Measurements from ENCODE around the gene SIPA1L2.
A peak's percentile ranks its signal among the peaks of the same experiment; 100 is the strongest.

The SIPA1L2 gene, protein sequence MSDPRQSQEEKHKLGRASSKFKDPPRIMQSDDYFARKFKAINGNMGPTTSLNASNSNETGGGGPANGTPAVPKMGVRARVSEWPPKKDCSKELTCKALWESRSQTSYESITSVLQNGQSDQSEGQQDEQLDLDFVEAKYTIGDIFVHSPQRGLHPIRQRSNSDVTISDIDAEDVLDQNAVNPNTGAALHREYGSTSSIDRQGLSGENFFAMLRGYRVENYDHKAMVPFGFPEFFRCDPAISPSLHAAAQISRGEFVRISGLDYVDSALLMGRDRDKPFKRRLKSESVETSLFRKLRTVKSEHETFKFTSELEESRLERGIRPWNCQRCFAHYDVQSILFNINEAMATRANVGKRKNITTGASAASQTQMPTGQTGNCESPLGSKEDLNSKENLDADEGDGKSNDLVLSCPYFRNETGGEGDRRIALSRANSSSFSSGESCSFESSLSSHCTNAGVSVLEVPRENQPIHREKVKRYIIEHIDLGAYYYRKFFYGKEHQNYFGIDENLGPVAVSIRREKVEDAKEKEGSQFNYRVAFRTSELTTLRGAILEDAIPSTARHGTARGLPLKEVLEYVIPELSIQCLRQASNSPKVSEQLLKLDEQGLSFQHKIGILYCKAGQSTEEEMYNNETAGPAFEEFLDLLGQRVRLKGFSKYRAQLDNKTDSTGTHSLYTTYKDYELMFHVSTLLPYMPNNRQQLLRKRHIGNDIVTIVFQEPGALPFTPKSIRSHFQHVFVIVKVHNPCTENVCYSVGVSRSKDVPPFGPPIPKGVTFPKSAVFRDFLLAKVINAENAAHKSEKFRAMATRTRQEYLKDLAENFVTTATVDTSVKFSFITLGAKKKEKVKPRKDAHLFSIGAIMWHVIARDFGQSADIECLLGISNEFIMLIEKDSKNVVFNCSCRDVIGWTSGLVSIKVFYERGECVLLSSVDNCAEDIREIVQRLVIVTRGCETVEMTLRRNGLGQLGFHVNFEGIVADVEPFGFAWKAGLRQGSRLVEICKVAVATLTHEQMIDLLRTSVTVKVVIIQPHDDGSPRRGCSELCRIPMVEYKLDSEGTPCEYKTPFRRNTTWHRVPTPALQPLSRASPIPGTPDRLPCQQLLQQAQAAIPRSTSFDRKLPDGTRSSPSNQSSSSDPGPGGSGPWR (N-terminal part only)

GRCh38 chr1:232630047-232630893, at the start of gene SIPA1L2:
Gene SIPA1L2, minus strand, starts transcription at chr1:232630133. Its CDS starts 114,794 bp downstream, at chr1:232515339.
- DNase-seq (ENCODE audit: low read depth), result peak; percentile 58

DNA sequence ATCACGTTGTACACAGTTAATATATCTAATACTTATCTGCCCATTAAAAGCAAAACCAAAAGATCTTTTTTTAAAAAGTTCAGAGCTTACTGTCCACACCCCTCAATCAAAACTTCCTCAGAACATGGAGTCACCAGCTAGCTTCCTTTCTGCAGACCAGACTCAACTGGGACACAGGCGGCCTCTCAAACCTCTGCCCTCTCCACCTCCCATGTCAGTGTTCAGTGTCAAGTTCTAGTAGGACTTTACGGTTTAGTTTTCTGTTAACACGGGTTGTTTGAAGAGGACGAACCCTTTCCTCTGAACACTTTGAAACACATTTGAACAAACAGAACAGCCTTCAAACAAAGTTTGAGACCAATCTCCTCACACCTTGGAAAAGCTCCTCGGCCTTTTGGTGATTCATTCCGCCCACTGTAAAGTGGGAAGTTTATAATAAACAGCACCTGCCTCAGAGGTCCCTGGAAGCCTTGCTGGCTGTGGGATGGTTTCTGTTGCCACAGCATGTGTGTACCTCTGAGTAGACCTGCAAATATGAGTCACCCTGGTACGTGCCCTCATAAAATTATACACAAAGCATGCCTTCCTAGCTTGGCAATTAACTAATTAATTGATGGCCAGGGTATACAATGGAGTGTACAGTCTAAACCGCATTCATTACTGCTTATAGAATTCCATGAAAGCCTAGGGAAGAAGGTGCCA, 48.4 kb upstream of the SIPA1L2 start:
- DNase-seq (ENCODE audit: low read depth), result no peak

- DNase-seq (ENCODE audit: low read depth), result no peak
Observed at GRCh38 chr1:232676307-232676706, 46.4 kb upstream of the SIPA1L2 start.

DNA sequence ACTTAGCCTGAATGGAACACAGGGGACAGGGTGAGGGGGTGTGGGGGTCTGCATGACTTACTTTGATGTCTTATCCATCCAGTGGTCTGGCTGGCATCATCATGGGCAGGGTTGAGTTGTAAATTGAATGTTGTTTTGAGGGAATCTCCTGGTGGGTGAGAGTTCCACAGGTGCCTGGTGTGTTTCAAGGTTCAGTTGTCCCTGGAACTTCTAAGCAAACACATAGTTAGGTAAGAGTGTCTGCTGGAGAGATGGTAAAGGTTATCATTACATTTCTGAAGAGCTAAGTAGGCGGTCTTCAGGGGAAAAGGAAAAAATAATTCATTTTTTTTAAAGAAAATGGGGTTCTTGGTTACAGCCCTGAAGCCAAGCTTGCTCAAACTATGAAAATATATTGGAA, 46.0 kb upstream of the SIPA1L2 start:
- no peak for DNase-seq (ENCODE audit: low read depth)

GRCh38 chr1:232675260-232675659, 45.3 kb upstream of the SIPA1L2 start:
- DNase-seq (ENCODE audit: low read depth), result no peak

- DNase-seq (ENCODE audit: low read depth), result no peak
Observed at GRCh38 chr1:232673256-232673655, 43.3 kb upstream of the SIPA1L2 start.

- DNase-seq (ENCODE audit: low read depth), result no peak
Observed at GRCh38 chr1:232669981-232670747, 40.2 kb upstream of the SIPA1L2 start.

DNA sequence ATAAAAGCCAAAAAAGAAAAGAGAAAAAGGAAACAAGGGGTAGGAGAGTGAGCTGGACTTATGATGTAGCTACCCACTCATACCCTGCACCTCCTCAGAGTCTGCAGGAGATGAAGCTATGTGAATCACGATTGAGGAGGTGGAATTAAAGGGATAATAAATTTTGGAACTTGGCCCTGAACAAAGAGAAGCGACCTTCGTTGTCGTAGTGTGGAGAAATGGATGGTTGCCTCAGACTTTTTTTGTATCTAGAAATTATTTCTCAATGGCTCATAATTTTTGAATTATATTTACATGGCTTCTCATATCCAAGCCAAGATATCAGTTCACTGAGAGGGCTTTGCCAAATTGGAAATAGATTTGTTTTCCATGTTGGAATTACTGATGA, 37.8 kb upstream of the SIPA1L2 start:
- DNase-seq (ENCODE audit: low read depth), result no peak

- DNase-seq (ENCODE audit: low read depth), result no peak
Observed at GRCh38 chr1:232667094-232667777, 37.3 kb upstream of the SIPA1L2 start.

DNA sequence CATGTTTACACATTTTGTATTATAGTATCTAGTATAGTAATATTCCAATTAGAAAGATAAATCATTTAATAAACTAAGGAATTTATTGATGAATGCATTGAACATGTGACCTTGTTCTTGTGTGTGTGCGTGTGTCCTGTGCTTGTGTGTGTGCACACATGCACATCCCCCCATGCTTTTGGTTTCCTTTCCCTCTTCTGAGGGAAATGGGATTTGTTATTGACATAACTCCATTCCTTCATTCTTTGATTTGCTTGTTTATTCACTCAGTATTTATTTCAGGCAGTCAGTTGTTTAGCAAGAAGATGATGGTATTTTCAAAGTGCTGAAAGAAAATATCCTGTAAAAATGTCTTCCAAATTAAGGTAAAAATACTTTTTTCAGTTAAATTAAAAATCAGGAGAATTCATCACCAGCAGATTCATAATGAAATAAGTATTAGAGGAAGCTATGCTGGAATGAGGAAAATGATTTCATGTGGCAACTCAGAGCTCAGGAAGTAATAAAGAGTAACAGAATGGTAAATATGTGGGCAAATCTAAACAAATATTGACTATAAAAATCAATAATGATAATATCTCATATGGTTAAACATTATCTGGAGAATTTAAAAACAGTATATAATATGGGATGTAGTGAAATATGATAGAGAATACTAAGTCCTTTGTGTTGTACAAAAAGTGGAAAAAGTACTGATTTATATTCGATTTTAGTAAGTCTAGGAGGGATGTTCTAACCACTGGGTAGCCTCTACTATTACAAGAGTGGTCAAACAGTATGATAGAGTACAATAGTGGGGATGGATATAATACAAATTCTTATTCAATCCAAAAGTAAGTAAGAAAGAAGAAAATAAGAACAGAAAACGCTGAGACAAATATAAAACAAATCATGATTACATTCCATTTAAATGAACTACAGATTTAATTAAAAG, 35.2 kb upstream of the SIPA1L2 start:
- no peak for DNase-seq (ENCODE audit: low read depth)

DNA sequence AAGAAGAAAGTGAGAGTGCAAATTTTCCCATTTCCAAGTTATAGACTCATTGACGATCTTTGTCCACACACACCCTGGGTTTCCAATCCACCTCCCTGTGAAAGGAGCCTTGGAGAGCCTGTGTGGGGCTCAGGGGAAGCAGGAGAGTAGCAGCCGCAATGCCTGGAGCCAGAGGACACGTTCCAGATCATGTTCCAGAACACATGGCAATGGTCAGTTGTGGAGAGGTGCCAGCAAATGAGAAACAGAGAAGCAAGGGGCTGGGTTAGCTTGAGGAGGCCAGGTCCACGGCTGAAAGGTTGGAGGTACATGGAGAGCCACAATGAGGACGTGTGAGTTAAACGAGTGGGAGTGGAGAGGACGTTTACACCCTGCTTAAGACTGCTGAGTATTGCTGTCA, 33.0 kb upstream of the SIPA1L2 start:
- DNase-seq (ENCODE audit: low read depth), result no peak

DNA sequence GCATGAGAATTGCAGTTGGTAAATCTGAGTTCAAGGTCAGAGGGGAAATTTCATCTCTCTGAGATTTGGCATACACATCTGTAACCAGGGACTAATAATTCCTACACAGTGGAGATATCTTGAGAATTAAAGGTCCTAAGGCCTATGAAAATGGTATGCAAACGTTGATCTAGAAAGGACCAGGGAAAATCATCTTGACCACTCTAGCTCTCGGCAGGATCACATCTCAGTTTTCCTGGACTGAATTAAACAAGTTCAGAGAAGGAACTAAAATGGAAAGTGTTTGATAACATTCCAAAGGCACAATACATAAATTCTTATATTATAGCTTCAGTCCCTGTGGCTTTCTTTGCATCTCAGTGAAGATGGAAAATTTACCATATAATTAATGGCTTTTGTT, 28.5 kb upstream of the SIPA1L2 start:
- DNase-seq (ENCODE audit: low read depth), result no peak

- DNase-seq (ENCODE audit: low read depth), result no peak
Observed at GRCh38 chr1:232657426-232658005, 27.6 kb upstream of the SIPA1L2 start.

DNA sequence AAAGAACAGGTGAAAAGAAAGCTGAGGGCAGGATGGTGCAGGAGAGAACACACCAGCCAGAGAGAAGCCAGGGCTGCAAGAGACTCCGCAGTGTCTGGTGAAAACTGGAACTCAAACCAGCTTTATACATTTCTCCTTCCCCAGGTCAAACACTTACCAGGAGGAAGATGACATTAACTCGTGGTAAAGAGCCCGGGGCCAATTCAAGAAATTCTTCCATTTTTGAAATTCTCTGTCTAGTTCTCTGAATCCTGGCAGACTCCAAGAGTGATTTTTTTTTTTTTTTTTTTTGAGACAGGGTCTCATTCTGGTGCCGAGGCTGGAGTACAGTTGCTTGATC, 25.8 kb upstream of the SIPA1L2 start:
- DNase-seq (ENCODE audit: low read depth), result no peak

GRCh38 chr1:232655028-232655745, 25.3 kb upstream of the SIPA1L2 start:
- no peak for DNase-seq (ENCODE audit: low read depth)

DNA sequence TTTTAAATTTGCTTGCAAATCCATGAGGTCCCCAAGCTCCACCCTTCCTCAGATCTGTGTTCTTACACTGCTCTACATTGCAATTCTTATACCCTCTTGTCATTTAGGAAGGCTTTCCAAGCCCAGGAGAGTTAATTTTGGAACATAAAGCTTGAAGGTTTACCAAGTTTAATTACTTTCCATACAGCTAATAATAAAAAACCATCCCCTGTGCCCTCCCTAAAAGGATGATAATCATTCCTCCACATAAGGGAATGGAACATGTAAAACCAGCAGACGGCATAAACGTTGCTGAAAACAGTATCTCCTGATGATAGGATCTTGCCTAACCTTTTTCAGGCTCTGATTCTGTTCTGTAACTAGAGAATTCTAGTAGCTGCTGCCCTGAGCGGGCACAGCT, 23.9 kb upstream of the SIPA1L2 start:
- no peak for DNase-seq (ENCODE audit: low read depth)

GRCh38 chr1:232650845-232651244, 20.9 kb upstream of the SIPA1L2 start:
- no peak for DNase-seq (ENCODE audit: low read depth)

- DNase-seq (ENCODE audit: low read depth), result no peak
Observed at GRCh38 chr1:232650418-232650817, 20.5 kb upstream of the SIPA1L2 start.

Measured in stimulated activated CD8-positive, alpha-beta memory T cell treated with anti-CD3 and anti-CD28 coated beads, Interleukin-15, amount 100 ng/mL, for 1 hour (primary cell).